HG03139 (cell line): ENCODE data around the gene PACSIN1.

Experiments
- ATAC-seq: cut with Tn5 transposase; IDR thresholded peaks from one replicate; pipeline ENCODE4 v1.9.1; 2021; ENCODE audit not compliant: unreplicated experiment

Gene PACSIN1

GRCh38 chr6:34560366-34561226 is 94.7 kb downstream of the PACSIN1 start:
- ATAC-seq, result no peak

- no peak for ATAC-seq
Measured at GRCh38 chr6:34561227-34561530, 95.3 kb downstream of the PACSIN1 start.

GRCh38 chr6:34562350-34562749 is 96.5 kb downstream of the PACSIN1 start:
- ATAC-seq, result no peak

- ATAC-seq, result no peak
Measured at GRCh38 chr6:34562861-34563512, 97.1 kb downstream of the PACSIN1 start.

- ATAC-seq, result no peak
Measured at GRCh38 chr6:34563513-34563870, 97.6 kb downstream of the PACSIN1 start.

GRCh38 chr6:34564181-34564580 is 98.3 kb downstream of the PACSIN1 start:
- ATAC-seq, result no peak

GRCh38 chr6:34565722-34566137 is 99.9 kb downstream of the PACSIN1 start:
- no peak for ATAC-seq

- ATAC-seq, result no peak
Measured at GRCh38 chr6:34566830-34567546, 101.1 kb downstream of the PACSIN1 start.

GRCh38 chr6:34568341-34569201 is 102.7 kb downstream of the PACSIN1 start:
- ATAC-seq, result no peak

GRCh38 chr6:34569361-34569973 is 103.6 kb downstream of the PACSIN1 start:
- ATAC-seq, result no peak

GRCh38 chr6:34570066-34570833 is 104.4 kb downstream of the PACSIN1 start:
- no peak for ATAC-seq

- ATAC-seq, result no peak
Measured at GRCh38 chr6:34571388-34571787, 105.5 kb downstream of the PACSIN1 start.

- ATAC-seq, result no peak
Measured at GRCh38 chr6:34572021-34572420, 106.1 kb downstream of the PACSIN1 start.

GRCh38 chr6:34572585-34572984 is 106.7 kb downstream of the PACSIN1 start:
- ATAC-seq, result no peak

- no peak for ATAC-seq
Measured at GRCh38 chr6:34573567-34574183, 107.8 kb downstream of the PACSIN1 start.

GRCh38 chr6:34574647-34575293 is 108.9 kb downstream of the PACSIN1 start:
- no peak for ATAC-seq

GRCh38 chr6:34575326-34575725 is 109.5 kb downstream of the PACSIN1 start:
- ATAC-seq, result no peak

- no peak for ATAC-seq
Measured at GRCh38 chr6:34576286-34576955, 110.5 kb downstream of the PACSIN1 start.
